HG03039 (cell line): Measurements from ENCODE around the gene CRX.
"Not testable (repeated sequence)": the region's sequence is repeated elsewhere in the genome, so short reads cannot be mapped to it uniquely, and the experiment has no call there.

ENCODE experiments used
- ATAC-seq: cut with Tn5 transposase; IDR thresholded peaks from one replicate; pipeline ENCODE4 v1.9.1; 2021; ENCODE audit warnings: mild to moderate bottlenecking, moderate library complexity; ENCODE audit not compliant: unreplicated experiment

Gene CRX

GRCh38 chr19:47858646-47859285, 37.0 kb downstream of the CRX start, which contains the start of gene TPRX2:
Gene TPRX2, plus strand, starts transcription at chr19:47859235. Its CDS starts 12 bp downstream, at chr19:47859247.
- not testable (repeated sequence) for ATAC-seq

- ATAC-seq: not testable (repeated sequence)
Observed at GRCh38 chr19:47859838-47860237, 38.1 kb downstream of the CRX start.

- no peak for ATAC-seq
Observed at GRCh38 chr19:47860602-47861297, 39.0 kb downstream of the CRX start.

GRCh38 chr19:47861630-47862029, 39.9 kb downstream of the CRX start:
- ATAC-seq: no peak

GRCh38 chr19:47863514-47863936, 41.8 kb downstream of the CRX start:
- ATAC-seq: no peak

GRCh38 chr19:47865166-47865565, 43.4 kb downstream of the CRX start:
- no peak for ATAC-seq

GRCh38 chr19:47878906-47879305, 57.2 kb downstream of the CRX start:
- no peak for ATAC-seq

- not testable (repeated sequence) for ATAC-seq
Observed at GRCh38 chr19:47879385-47879784, 57.6 kb downstream of the CRX start.

- ATAC-seq: no peak
Observed at GRCh38 chr19:47881757-47882156, 60.0 kb downstream of the CRX start.

GRCh38 chr19:47882890-47883289, 61.2 kb downstream of the CRX start:
- ATAC-seq: no peak

GRCh38 chr19:47885067-47885463, 63.3 kb downstream of the CRX start:
- no peak for ATAC-seq

GRCh38 chr19:47886010-47886559, 64.3 kb downstream of the CRX start, which contains the start of gene SULT2A1:
Gene SULT2A1, minus strand, starts transcription at chr19:47886315. Its CDS starts 58 bp downstream, at chr19:47886257.
- no peak for ATAC-seq

- ATAC-seq: no peak
Observed at GRCh38 chr19:47890865-47891621, 69.3 kb downstream of the CRX start.

- no peak for ATAC-seq
Observed at GRCh38 chr19:47891622-47891922, 69.8 kb downstream of the CRX start.

GRCh38 chr19:47891923-47892666, 70.4 kb downstream of the CRX start:
- ATAC-seq: no peak
